ENCODE data around the gene TNIP1.

- TF ChIP-seq POLR2A (IDR thresholded peaks at IDR 0.05) (no peak), CTCF (IDR thresholded peaks at IDR 0.05) (no peak)
Observed at GRCh38 chr5:151107084-151107483, 26.2 kb upstream of the TNIP1 start.

All from testis (tissue), 2 donors.